ENCODE measurements around the gene S100A11.

The S100A11 gene

DNA sequence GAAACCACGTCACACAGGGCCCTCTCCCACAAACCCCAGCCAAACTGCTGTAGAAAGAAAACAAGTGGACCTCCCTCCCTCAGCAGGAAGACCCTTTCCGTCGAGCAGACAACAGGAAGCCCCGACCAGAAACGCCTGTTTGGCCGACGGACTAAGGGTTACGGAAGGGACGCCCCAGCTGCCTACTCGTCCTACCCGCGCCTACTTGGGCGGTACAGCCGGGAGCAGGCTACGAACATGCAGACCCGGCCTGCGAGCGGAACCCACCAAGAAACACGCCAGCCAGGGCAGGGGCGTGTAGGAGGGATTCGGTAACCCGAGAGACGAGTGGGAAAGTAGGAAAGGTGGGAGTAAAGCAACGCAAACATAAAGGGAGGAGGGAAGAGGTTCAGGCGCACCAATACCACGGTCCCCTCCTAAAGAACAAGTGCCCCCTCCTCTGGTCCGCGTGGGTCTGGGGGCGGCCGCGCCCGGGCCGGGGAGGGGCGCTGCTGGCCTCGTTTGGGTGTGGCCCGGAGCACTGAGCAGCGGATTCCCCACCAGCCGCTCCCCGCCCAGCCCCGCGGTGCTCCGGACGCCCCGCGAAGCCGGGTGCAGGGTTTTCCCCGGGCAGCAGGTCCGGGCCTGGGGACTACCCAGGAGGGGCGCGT is 43.6 kb downstream of the S100A11 start:
- Mint-ChIP-seq H3K27me3 (ENCODE audit: low read depth) (peaks cover 29% of the 10 kb centered on the region), H3K4me1 (peaks cover 48% of the 10 kb centered on the region), H3K27ac (peak overlapping the region; percentile 80 to 94 (median 86)), H3K9me3 (no peaks in the 10 kb centered on the region), H3K36me3 (ENCODE audit: low read depth) (no peaks in the 10 kb centered on the region), H3K4me3 (peak overlapping the region; percentile 91 to 96 (median 94))
- TF ChIP-seq, protein P1, sequence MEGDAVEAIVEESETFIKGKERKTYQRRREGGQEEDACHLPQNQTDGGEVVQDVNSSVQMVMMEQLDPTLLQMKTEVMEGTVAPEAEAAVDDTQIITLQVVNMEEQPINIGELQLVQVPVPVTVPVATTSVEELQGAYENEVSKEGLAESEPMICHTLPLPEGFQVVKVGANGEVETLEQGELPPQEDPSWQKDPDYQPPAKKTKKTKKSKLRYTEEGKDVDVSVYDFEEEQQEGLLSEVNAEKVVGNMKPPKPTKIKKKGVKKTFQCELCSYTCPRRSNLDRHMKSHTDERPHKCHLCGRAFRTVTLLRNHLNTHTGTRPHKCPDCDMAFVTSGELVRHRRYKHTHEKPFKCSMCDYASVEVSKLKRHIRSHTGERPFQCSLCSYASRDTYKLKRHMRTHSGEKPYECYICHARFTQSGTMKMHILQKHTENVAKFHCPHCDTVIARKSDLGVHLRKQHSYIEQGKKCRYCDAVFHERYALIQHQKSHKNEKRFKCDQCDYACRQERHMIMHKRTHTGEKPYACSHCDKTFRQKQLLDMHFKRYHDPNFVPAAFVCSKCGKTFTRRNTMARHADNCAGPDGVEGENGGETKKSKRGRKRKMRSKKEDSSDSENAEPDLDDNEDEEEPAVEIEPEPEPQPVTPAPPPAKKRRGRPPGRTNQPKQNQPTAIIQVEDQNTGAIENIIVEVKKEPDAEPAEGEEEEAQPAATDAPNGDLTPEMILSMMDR (IDR thresholded peaks at IDR 0.05; ENCODE audit: unreplicated experiment in 3 of 3), result no peak

DNA sequence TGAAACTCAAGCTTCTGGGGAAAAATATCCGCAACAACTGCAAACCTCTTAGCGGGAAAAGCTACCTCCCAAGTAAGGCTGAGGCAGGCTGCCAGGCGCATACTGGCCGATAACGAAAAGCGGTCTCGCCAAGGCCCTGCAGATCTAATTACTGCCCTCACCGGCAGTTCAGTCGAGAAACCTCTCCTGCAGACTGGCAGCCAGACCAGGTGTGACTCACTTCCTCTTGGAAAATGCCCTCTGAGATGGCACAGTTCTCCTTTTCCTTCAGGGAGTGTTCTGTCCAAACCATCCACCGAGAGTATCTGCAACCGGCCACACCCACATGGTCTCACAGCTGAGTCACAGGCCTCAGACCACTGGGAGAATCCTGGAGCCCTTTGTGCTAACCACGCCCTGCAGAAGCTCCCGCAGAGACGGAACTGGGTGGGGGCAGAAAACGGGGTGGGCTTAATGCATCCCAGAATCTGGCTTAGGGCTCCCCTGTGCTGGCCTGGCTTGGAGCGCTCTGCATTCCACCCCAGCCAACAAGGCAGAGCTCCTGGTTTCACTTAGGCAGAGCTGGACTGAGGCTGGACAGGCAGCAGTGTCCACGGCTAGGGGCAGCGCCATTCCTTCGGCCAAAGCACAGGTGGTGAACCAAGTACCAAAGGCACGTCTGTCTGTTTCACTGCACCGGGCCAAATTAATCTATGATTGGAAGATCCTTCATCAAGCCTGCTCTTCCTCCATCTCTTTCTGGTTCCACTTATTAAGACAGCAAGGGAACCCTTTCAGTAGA is 44.3 kb downstream of the S100A11 start:
- H3K27ac Mint-ChIP-seq, result peak overlapping the region; percentile 80 to 94 (median 86)
- H3K9me3 Mint-ChIP-seq, result no peaks in the 10 kb centered on the region
- H3K4me1 Mint-ChIP-seq, result peaks cover 54% of the 10 kb centered on the region
- H3K4me3 Mint-ChIP-seq, result peak overlapping the region; percentile 91 to 96 (median 94)
- H3K36me3 Mint-ChIP-seq (ENCODE audit: low read depth), result no peaks in the 10 kb centered on the region
- TF ChIP-seq, protein P1 (IDR thresholded peaks at IDR 0.05; ENCODE audit: unreplicated experiment in 3 of 3), result no peak
- H3K27me3 Mint-ChIP-seq (ENCODE audit: low read depth), result peaks cover 25% of the 10 kb centered on the region

DNA sequence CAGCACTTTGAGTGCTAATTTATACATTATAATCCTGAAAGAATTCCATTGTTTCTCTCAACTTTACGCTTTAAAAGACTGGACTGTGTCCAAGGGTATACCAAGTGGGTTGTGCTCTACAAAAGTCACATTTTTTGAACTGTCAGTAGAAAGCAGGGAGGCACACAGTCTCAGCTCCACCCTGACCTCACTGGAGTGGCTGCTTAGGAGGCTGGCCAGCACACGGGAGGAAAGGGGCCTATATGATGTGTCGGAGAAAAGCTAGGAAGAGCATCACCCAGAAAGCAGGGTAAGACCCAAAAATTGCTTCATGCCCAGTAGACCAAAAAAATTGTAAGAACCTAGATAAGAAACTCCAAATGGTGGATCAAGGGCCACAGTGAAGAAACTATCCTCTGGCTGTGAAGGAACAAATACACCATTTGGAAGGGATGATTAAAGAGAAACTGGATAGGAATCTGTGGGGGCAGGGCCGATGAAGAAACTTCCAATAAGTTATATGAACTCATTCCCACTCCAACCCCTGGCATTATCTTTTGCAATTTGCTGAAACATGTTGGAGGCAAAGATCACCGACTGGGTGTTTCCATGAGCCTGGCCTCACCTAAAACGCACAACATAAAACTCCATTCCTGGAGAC is 45.0 kb downstream of the S100A11 start:
- Mint-ChIP-seq H3K4me3 (peak overlapping the region; percentile 91 to 96 (median 94)), H3K9me3 (no peaks in the 10 kb centered on the region), H3K27me3 (ENCODE audit: low read depth) (peaks cover 19% of the 10 kb centered on the region), H3K4me1 (peaks cover 54% of the 10 kb centered on the region), H3K27ac (peak overlapping the region; percentile 80 to 94 (median 86)), H3K36me3 (ENCODE audit: low read depth) (no peaks in the 10 kb centered on the region)
- TF ChIP-seq, protein P1 (IDR thresholded peaks at IDR 0.05; ENCODE audit: unreplicated experiment in 3 of 3), result no peak

DNA sequence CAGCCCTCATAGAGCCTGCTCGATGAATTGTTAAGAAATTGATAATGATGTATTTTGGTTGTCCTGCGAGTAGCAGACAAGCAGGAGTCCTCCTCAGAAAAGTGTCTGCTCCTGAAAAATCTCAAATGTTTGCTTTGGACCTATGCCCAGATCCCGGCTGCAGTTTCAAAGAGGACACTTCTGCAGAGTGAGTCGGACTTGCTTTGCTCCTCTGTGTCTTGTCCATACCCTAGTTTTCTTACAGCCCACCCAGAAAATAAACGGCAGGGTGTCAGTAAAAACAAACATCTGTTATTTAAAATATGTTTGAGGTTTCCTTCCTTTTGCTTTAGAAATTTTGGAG is 46.0 kb downstream of the S100A11 start:
- peaks cover 5% of the 10 kb centered on the region for H3K36me3 Mint-ChIP-seq (ENCODE audit: low read depth)
- TF ChIP-seq, protein P1 (IDR thresholded peaks at IDR 0.05; ENCODE audit: unreplicated experiment in 3 of 3), result no peak
- H3K9me3 Mint-ChIP-seq, result no peaks in the 10 kb centered on the region
- H3K27me3 Mint-ChIP-seq (ENCODE audit: low read depth), result peaks cover 19% of the 10 kb centered on the region
- peaks cover 60% of the 10 kb centered on the region for H3K4me1 Mint-ChIP-seq
- H3K4me3 Mint-ChIP-seq, result peak overlapping the region; percentile 91 to 96 (median 94)
- peak overlapping the region; percentile 54 to 94 (median 80) for H3K27ac Mint-ChIP-seq

DNA sequence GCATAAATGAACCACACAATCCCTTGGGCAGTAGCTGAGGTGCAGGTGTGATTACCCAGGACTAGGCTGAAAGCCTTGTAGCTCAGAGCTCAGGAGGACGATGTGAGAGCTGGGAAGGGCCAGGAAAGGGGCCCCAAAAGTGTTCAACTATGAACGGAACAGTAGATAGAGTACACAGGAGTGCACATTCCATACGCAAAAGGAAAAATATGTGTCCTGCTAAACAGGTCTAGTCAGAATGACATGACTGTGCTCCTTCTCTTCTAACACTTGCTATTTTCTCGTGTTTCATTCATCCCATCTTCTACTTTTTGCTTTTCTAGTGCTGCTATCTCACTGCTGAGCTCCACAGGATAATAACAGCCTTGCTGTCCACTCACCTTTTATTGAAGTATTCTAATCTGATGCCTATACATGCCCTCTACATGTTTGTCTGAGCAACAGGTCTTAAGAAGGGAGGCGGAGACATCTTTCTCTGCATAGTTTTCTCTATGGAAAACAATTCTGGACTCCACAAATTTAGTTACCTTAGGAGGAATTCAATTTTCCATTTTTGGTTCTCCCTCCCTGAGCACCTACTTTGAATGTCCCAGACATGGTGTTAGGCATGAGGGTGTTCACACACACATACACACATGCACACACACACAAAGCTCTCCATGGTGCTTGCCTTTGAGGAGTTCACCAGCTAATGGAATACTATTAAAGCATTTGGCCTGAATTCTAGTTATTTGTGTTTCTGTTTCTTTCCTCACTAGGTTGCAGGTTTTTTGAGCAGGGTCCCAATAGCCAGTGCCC is 46.5 kb downstream of the S100A11 start:
- H3K36me3 Mint-ChIP-seq (ENCODE audit: low read depth), result peaks cover 10% of the 10 kb centered on the region
- H3K9me3 Mint-ChIP-seq, result no peaks in the 10 kb centered on the region
- H3K4me3 Mint-ChIP-seq, result peak overlapping the region; percentile 91 to 96 (median 94)
- TF ChIP-seq, protein P1 (IDR thresholded peaks at IDR 0.05; ENCODE audit: unreplicated experiment in 3 of 3), result no peak
- peaks cover 60% of the 10 kb centered on the region for H3K4me1 Mint-ChIP-seq
- H3K27me3 Mint-ChIP-seq (ENCODE audit: low read depth), result peaks cover 19% of the 10 kb centered on the region
- peak overlapping the region; percentile 54 to 94 (median 80) for H3K27ac Mint-ChIP-seq
